ENCODE data around the gene MACROD1.

DNA sequence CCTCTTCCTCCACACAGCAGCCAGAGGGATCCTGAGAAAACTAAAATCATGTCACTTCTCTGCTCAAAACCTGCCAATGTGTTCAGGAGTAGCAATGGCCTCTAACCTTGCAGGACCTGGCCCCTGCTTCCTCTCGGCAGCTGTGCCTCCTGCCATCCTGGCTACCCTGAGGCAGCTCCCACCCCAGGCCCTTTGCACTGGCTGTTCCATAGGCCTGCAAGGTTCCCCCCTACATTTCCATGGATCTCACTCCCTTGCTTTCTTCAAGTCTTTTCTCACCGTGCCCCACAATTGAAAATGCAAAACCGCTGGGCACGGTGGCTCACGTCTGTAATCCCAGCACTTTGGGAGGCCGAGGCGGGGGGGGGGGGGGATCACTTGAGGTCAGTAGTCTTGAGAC is 18.0 kb upstream of the MACROD1 start:
- TF ChIP-seq, protein P1, sequence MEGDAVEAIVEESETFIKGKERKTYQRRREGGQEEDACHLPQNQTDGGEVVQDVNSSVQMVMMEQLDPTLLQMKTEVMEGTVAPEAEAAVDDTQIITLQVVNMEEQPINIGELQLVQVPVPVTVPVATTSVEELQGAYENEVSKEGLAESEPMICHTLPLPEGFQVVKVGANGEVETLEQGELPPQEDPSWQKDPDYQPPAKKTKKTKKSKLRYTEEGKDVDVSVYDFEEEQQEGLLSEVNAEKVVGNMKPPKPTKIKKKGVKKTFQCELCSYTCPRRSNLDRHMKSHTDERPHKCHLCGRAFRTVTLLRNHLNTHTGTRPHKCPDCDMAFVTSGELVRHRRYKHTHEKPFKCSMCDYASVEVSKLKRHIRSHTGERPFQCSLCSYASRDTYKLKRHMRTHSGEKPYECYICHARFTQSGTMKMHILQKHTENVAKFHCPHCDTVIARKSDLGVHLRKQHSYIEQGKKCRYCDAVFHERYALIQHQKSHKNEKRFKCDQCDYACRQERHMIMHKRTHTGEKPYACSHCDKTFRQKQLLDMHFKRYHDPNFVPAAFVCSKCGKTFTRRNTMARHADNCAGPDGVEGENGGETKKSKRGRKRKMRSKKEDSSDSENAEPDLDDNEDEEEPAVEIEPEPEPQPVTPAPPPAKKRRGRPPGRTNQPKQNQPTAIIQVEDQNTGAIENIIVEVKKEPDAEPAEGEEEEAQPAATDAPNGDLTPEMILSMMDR (optimal IDR thresholded peaks at IDR 0.05 in 1 of 3, IDR thresholded peaks at IDR 0.05 in 1 of 3, conservative IDR thresholded peaks at IDR 0.05 in 1 of 3; ENCODE audit: extremely low read depth in 1 of 3, insufficient read depth in 2 of 3, low read length in 3 of 3), result no peak
- TF ChIP-seq EZH2 (IDR thresholded peaks at IDR 0.05; ENCODE audit: low read length), result no peak

All from keratinocyte (primary cell).